HG03064 (cell line): ENCODE results near the gene CNTNAP1.
"Not testable (repeated sequence)": the region's sequence is repeated elsewhere in the genome, so short reads cannot be mapped to it uniquely, and the experiment has no call there.

Source experiments
- ATAC-seq: cut with Tn5 transposase; IDR thresholded peaks from one replicate; pipeline ENCODE4 v1.9.1; 2021; ENCODE audit warnings: low read depth; ENCODE audit not compliant: unreplicated experiment

The CNTNAP1 gene

GRCh38 chr17:42720996-42721583 lies 38.8 kb downstream of the CNTNAP1 start:
- ATAC-seq: no peak

- ATAC-seq: no peak
Measured at GRCh38 chr17:42723636-42724035, 41.3 kb downstream of the CNTNAP1 start.

GRCh38 chr17:42725143-42725542 lies 42.8 kb downstream of the CNTNAP1 start:
- ATAC-seq: no peak

- no peak for ATAC-seq
Measured at GRCh38 chr17:42740699-42741098, 58.4 kb downstream of the CNTNAP1 start.

- ATAC-seq: not testable (repeated sequence)
Measured at GRCh38 chr17:42742916-42743315, 60.6 kb downstream of the CNTNAP1 start.

- ATAC-seq: no peak
Measured at GRCh38 chr17:42743595-42744282, 61.4 kb downstream of the CNTNAP1 start.

GRCh38 chr17:42744283-42744805 lies 62.0 kb downstream of the CNTNAP1 start:
- peak; percentile 39 for ATAC-seq

- peak; percentile 59 for ATAC-seq
Measured at GRCh38 chr17:42744806-42745617, 62.7 kb downstream of the CNTNAP1 start, which contains the start of gene EZH1. EZH1 (minus strand) TSS chr17:42745040; CDS start chr17:42728941, 16,099 bp downstream.

- no peak for ATAC-seq
Measured at GRCh38 chr17:42748202-42748907, 66.0 kb downstream of the CNTNAP1 start.

GRCh38 chr17:42748908-42749798 lies 66.8 kb downstream of the CNTNAP1 start:
- no peak for ATAC-seq
